BJ (cell line): ENCODE data around the gene ICA1. TPM values are rescaled to one million over a fixed set of nuclear protein-coding genes. Genes with fewer than 3 reads are reported as not detected.

Experiments used
- CTCF ChIA-PET: fragments of 350-600 bp; formaldehyde crosslinking; extraction: SDS; loops from one replicate; lab custom pipeline; 2021; ENCODE audit warnings: antibody characterized with exemption, inconsistent platforms; lab: Yijun Ruan, JAX
- POLR2A ChIA-PET: fragments of 300-600 bp; sonication (Branson Sonifier 250); formaldehyde crosslinking; extraction: SDS; loops from one replicate; lab custom pipeline; 2021; ENCODE audit warnings: antibody characterized with exemption; lab: Charles Lee
- DNase-seq: peaks from one replicate; pipeline ENCODE4 v3.0.0-alpha.2; 2011; ENCODE audit warnings: low read depth
- H3K27me3 ChIP-seq: 2 replicates; pipeline ENCODE4 v1.6.0; 2011; ENCODE audit warnings: low read length; ENCODE audit not compliant: control insufficient read depth, insufficient read depth
- H3K36me3 ChIP-seq: 2 replicates; pipeline ENCODE4 v1.5.1; 2011; ENCODE audit warnings: low read length; ENCODE audit not compliant: control insufficient read depth, insufficient read depth
- H3K4me3 ChIP-seq: 2 replicates; pipeline ENCODE4 v1.5.1; 2011; ENCODE audit warnings: low read depth, mild to moderate bottlenecking, control low read depth, low read length
- polyA plus RNA-seq: library from polyadenylated mRNA; depleted of rRNA; stranded (reverse); fragments of >200 nt; gene quantifications from 2 replicates; pipeline ENCODE4 v1.2.3, GENCODE V29; 2011
- TF ChIP-seq, protein P1 (sequence below): IDR thresholded peaks from 2 replicates; pipeline ENCODE4 v1.5.1; 2011; ENCODE audit warnings: low read depth, mild to moderate bottlenecking, control low read depth, inconsistent platforms, low read length, moderate library complexity; ENCODE audit not compliant: insufficient read depth

Gene ICA1
- polyA plus RNA-seq, 1 experiment: 0.15 TPM

DNA sequence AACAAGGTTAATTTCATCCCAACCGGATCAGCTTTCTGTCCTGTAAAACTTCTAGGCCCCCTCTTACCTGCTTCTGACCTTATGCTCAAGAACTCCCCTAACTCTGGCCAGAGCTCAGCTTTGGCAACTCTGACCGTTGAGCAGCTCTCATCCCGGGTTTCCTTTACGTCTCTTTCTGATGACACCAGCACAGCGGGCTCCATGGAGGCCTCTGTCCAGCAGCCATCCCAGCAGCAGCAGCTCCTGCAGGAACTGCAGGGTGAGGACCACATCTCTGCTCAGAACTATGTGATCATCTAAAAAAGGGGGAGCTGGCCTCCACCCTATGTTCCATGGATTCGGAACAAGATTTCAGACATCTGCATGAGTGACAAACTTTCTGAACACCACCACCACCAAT is 175.7 kb downstream of the ICA1 start:
- CTCF ChIA-PET: interaction anchor here (1.4 kb wide), 1 partner anchor 104 kb away, joined by 3 read pairs; no protein-coding TSS in a partner anchor
- TF ChIP-seq, protein P1, sequence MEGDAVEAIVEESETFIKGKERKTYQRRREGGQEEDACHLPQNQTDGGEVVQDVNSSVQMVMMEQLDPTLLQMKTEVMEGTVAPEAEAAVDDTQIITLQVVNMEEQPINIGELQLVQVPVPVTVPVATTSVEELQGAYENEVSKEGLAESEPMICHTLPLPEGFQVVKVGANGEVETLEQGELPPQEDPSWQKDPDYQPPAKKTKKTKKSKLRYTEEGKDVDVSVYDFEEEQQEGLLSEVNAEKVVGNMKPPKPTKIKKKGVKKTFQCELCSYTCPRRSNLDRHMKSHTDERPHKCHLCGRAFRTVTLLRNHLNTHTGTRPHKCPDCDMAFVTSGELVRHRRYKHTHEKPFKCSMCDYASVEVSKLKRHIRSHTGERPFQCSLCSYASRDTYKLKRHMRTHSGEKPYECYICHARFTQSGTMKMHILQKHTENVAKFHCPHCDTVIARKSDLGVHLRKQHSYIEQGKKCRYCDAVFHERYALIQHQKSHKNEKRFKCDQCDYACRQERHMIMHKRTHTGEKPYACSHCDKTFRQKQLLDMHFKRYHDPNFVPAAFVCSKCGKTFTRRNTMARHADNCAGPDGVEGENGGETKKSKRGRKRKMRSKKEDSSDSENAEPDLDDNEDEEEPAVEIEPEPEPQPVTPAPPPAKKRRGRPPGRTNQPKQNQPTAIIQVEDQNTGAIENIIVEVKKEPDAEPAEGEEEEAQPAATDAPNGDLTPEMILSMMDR: no peak
- no peak for DNase-seq

DNA sequence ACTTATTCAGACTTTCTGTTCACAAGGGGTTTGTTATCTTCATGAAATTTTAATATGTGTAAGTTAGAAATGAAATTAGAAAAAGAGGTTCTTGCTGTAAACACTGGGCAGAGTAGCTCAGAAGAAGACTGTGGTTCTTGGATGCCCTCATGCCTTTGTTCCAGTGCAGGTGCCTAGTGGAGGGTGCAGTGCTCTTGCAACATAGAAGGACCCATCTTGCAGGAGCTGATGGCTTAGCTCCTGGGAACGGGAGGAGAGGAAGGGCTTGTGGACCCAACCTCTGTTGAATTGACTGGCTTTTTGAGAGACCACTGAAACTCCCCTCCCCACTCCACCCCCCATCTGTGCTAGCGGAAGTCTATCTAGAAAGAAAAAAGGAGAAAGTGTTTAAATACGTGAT is 176.5 kb downstream of the ICA1 start:
- no peak for DNase-seq
- no peak overlapping the region for H3K4me3 ChIP-seq
- ChIA-PET POLR2A (no interaction called here), CTCF (no interaction called here)
- TF ChIP-seq, protein P1: no peak
- no peaks in the 10 kb centered on the region for H3K27me3 ChIP-seq
- H3K36me3 ChIP-seq: 0 out of 2 replicates have a peak, but pooled peaks cover 3% of the 10 kb centered on the region

More for the DNA sequence above, 175.7 kb downstream of the ICA1 start:
- Histone ChIP-seq H3K27me3 (no peaks in the 10 kb centered on the region), H3K4me3 (no peak overlapping the region), H3K36me3 (0 out of 2 replicates have a peak, but pooled peaks cover 3% of the 10 kb centered on the region)
- POLR2A ChIA-PET: no interaction called here

DNA sequence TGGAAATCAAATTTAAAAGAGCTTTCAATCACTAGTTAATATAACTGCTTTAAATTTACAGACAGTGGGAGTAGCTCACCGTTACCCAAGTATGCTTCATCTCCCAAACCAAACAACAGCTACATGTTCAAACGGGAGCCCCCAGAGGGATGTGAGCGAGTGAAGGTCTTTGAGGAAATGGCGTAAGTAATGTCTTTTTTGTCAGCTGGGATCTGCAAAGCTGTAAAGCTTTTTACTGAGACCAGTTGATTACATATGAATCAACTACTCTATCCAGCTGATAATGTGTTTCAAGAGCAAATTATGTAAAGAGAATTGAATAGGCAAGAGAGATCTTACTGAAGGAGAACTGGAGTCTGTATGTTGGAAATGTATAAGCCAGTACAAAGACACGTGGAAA is 177.1 kb downstream of the ICA1 start:
- H3K36me3 ChIP-seq: 0 out of 2 replicates have a peak, but pooled peaks cover 3% of the 10 kb centered on the region
- CTCF ChIA-PET: no interaction called here
- H3K4me3 ChIP-seq: no peak overlapping the region
- H3K27me3 ChIP-seq: no peaks in the 10 kb centered on the region
- DNase-seq: no peak
- TF ChIP-seq, protein P1: no peak
- POLR2A ChIA-PET: no interaction called here

DNA sequence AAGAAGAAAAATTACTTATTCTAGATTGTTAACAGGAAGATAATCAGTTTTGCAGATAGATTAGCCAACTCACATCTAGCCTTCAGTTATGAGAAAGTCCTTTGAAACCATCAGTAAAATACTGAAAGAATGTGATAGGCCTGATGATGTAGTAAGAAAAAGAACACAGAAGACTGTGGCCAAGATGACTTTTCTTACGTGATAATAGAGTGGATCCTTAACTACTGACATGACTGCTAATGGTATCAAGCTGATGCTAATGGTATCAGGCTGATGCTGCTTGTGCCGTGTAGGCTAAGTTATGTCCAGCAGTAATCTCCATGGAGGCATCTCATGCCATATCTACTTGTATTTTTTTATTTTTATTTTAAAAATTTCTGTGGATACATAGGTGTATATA is 179.2 kb downstream of the ICA1 start:
- CTCF ChIA-PET: no interaction called here
- TF ChIP-seq, protein P1: no peak
- POLR2A ChIA-PET: no interaction called here
- H3K36me3 ChIP-seq: 0 out of 2 replicates have a peak, but pooled peaks cover 3% of the 10 kb centered on the region
- no peaks in the 10 kb centered on the region for H3K27me3 ChIP-seq
- DNase-seq: no peak
- no peak overlapping the region for H3K4me3 ChIP-seq

DNA sequence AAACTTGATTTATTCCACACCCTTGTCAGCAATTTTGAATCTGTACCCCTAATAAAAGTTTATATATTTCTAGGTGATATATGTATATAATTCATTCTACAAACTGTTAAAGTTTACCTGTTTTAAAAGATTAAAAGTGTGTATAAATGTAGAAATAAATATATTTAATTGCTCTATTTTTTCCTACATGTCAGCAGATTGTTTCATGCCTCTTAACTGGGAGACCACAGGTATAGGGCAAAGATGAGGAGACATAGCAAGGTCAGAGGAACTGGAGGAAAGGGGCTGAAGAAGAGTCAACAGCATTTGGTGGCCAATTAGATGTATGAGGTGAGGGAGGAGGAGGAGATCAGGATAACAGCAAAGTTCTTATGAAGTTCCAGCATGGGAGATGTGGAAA is 183.5 kb downstream of the ICA1 start:
- TF ChIP-seq, protein P1: no peak
- no peak overlapping the region for H3K4me3 ChIP-seq
- H3K27me3 ChIP-seq: no peaks in the 10 kb centered on the region
- POLR2A ChIA-PET: no interaction called here
- no peaks in the 10 kb centered on the region for H3K36me3 ChIP-seq
- no peak for DNase-seq
- CTCF ChIA-PET: no interaction called here
